Measurements from ENCODE around the gene TSC2.
"Not testable (repeated sequence)": the region's sequence is repeated elsewhere in the genome, so short reads cannot be mapped to it uniquely, and the experiment has no call there.

The TSC2 gene

GRCh38 chr16:2007081-2007836 lies 40.5 kb upstream of the TSC2 start:
- TF ChIP-seq ZFX (IDR thresholded peaks at IDR 0.05; ENCODE audit: borderline replicate concordance) = no peak
- TF ChIP-seq CTCF (IDR thresholded peaks at IDR 0.05) = no peak
- H3K27ac ChIP-seq = peak overlapping the region; percentile 86

- peak overlapping the region; percentile 86 for H3K27ac ChIP-seq
- TF ChIP-seq ZFX (IDR thresholded peaks at IDR 0.05; ENCODE audit: borderline replicate concordance) (no peak), CTCF (IDR thresholded peaks at IDR 0.05) (no peak)
Observed at GRCh38 chr16:2008009-2008526, 39.7 kb upstream of the TSC2 start.

GRCh38 chr16:2008631-2009163 lies 39.1 kb upstream of the TSC2 start:
- no peak for TF ChIP-seq CTCF (IDR thresholded peaks at IDR 0.05)
- TF ChIP-seq ZFX (IDR thresholded peaks at IDR 0.05; ENCODE audit: borderline replicate concordance) = no peak
- peak overlapping the region; percentile 86 for H3K27ac ChIP-seq

GRCh38 chr16:2009164-2009711 lies 38.5 kb upstream of the TSC2 start:
- peak overlapping the region; percentile 86 for H3K27ac ChIP-seq
- TF ChIP-seq CTCF (IDR thresholded peaks at IDR 0.05) (no peak; the same call in 1 of the 2 replicates), ZFX (IDR thresholded peaks at IDR 0.05; ENCODE audit: borderline replicate concordance) (no peak)

- TF ChIP-seq ZFX (IDR thresholded peaks at IDR 0.05; ENCODE audit: borderline replicate concordance) = no peak
- TF ChIP-seq CTCF (IDR thresholded peaks at IDR 0.05) = no peak
- peak within 1 kb of the TSS; percentile 86 for H3K27ac ChIP-seq
Observed at GRCh38 chr16:2009791-2010510, 37.8 kb upstream of the TSC2 start, which contains the start of gene ZNF598. TSS of gene ZNF598 (minus strand) at chr16:2009821.

- not testable (repeated sequence) for H3K27ac ChIP-seq
Observed at GRCh38 chr16:2011726-2012125, 36.1 kb upstream of the TSC2 start.

GRCh38 chr16:2013527-2013926 lies 34.3 kb upstream of the TSC2 start:
- TF ChIP-seq ZFX (IDR thresholded peaks at IDR 0.05; ENCODE audit: borderline replicate concordance) = no peak
- no peak for TF ChIP-seq CTCF (IDR thresholded peaks at IDR 0.05)
- no peak overlapping the region for H3K27ac ChIP-seq

Data from 22Rv1 (cell line).